HepG2 (cell line): Measurements from ENCODE around the gene KLHL21. TPM values are rescaled to one million over a fixed set of nuclear protein-coding genes. Genes with fewer than 3 reads are reported as not detected.

Experiments
- ETS1 ChIP-seq: sonication (generic); formaldehyde crosslinking; IDR thresholded peaks from 2 replicates; pipeline ENCODE4 v1.4.0; 2020; ENCODE audit warnings: missing genetic modification reagents
- ETV6 ChIP-seq: sonication (generic); formaldehyde crosslinking; conservative IDR thresholded peaks from 2 replicates; pipeline ENCODE4 v1.4.0; 2020; ENCODE audit warnings: missing genetic modification reagents
- FOSL2 ChIP-seq: sonication (generic); formaldehyde crosslinking; IDR thresholded peaks from 2 replicates; pipeline ENCODE4 v1.4.0; 2020; ENCODE audit warnings: missing genetic modification reagents
- GTF3A ChIP-seq: sonication (generic); formaldehyde crosslinking; conservative IDR thresholded peaks from 2 replicates; pipeline ENCODE4 v1.4.0; 2020; ENCODE audit warnings: mild to moderate bottlenecking, missing genetic modification reagents
- HBP1 ChIP-seq: IDR thresholded peaks from 2 replicates; pipeline ENCODE4 v1.6.1; 2016; ENCODE audit warnings: low read depth, control low read depth
- HNRNPL ChIP-seq: fragments of 200-400 bp; formaldehyde crosslinking; IDR thresholded peaks from 2 replicates; pipeline ENCODE4 v1.6.1; 2017; ENCODE audit warnings: mild to moderate bottlenecking, low read depth, low read length
- KDM5B ChIP-seq: sonication (generic); formaldehyde crosslinking; IDR thresholded peaks from 2 replicates; pipeline ENCODE4 v1.4.0; 2020; ENCODE audit warnings: missing genetic modification reagents, mild to moderate bottlenecking, borderline replicate concordance
- NPAS2 ChIP-seq: sonication (generic); formaldehyde crosslinking; IDR thresholded peaks from 2 replicates; pipeline ENCODE4 v1.8.0; 2022; ENCODE audit warnings: mild to moderate bottlenecking, missing genetic modification reagents, borderline replicate concordance
- POLR2A ChIP-seq, 2 experiments: IDR thresholded peaks; 2 replicates each; pipeline ENCODE4 v1.6.1; 2011; ENCODE audit warnings: low read depth in 2 of 2, low read length in 2 of 2, mild to moderate bottlenecking in 1 of 2, moderate library complexity in 1 of 2; ENCODE audit not compliant: insufficient read depth in 1 of 2
- SALL1 ChIP-seq: sonication (generic); formaldehyde crosslinking; IDR thresholded peaks from 2 replicates; pipeline ENCODE4 v1.8.0; 2022; ENCODE audit warnings: mild to moderate bottlenecking, missing genetic modification reagents
- TAF1 ChIP-seq: sonication (generic); formaldehyde crosslinking; IDR thresholded peaks from 2 replicates; pipeline ENCODE4 v1.4.0; 2020; ENCODE audit warnings: missing genetic modification reagents
- TCF7L2 ChIP-seq: IDR thresholded peaks from 2 replicates; pipeline ENCODE4 v1.6.1; 2011; ENCODE audit warnings: mild to moderate bottlenecking, low read depth, low read length, moderate library complexity
- TEF ChIP-seq: sonication (generic); formaldehyde crosslinking; IDR thresholded peaks from 2 replicates; pipeline ENCODE4 v1.5.0; 2020; ENCODE audit warnings: missing genetic modification reagents
- TRAFD1 ChIP-seq: sonication (generic); formaldehyde crosslinking; IDR thresholded peaks from 2 replicates; pipeline ENCODE4 v1.5.1; 2020; ENCODE audit warnings: missing genetic modification reagents, mild to moderate bottlenecking, borderline replicate concordance
- WIZ ChIP-seq: sonication (generic); formaldehyde crosslinking; IDR thresholded peaks from 2 replicates; pipeline ENCODE4 v1.5.1; 2020; ENCODE audit warnings: mild to moderate bottlenecking, missing genetic modification reagents
- YY1 ChIP-seq: IDR thresholded peaks from 2 replicates; pipeline ENCODE4 v1.6.1; 2011; ENCODE audit warnings: low read length, low read depth, moderate library complexity, mild to moderate bottlenecking; ENCODE audit not compliant: insufficient read depth, insufficient replicate concordance
- ZNF33B ChIP-seq: sonication (generic); formaldehyde crosslinking; IDR thresholded peaks from 2 replicates; pipeline ENCODE4 v1.5.1; 2020; ENCODE audit warnings: mild to moderate bottlenecking, missing genetic modification reagents
- ZNF367 ChIP-seq: sonication (generic); formaldehyde crosslinking; IDR thresholded peaks from 2 replicates; pipeline ENCODE4 v1.4.0; 2020; ENCODE audit warnings: missing genetic modification reagents, borderline replicate concordance
- ZNF446 ChIP-seq: sonication (generic); formaldehyde crosslinking; IDR thresholded peaks from 2 replicates; pipeline ENCODE4 v1.5.0; 2020; ENCODE audit warnings: mild to moderate bottlenecking, missing genetic modification reagents
- ZNF512B ChIP-seq: sonication (generic); formaldehyde crosslinking; IDR thresholded peaks from 2 replicates; pipeline ENCODE4 v1.5.1; 2020; ENCODE audit warnings: missing genetic modification reagents, mild to moderate bottlenecking, borderline replicate concordance
- ZNF615 ChIP-seq: sonication (generic); formaldehyde crosslinking; IDR thresholded peaks from 2 replicates; pipeline ENCODE4 v1.5.0; 2020; ENCODE audit warnings: mild to moderate bottlenecking, missing genetic modification reagents, borderline replicate concordance
- ZNF644 ChIP-seq: IDR thresholded peaks from 2 replicates; pipeline ENCODE4 v1.6.1; 2016; ENCODE audit warnings: low read depth
- polyA plus RNA-seq, 8 experiments: library from polyadenylated mRNA; depleted of rRNA in 3 of 8; stranded (reverse) in 7 of 8; unstranded in 1 of 8; fragments of >200 nt; fragmentation: Illumina TruSeq in 4 of 8; extraction: Trizol in 4 of 8; gene quantifications; 2 replicates each; pipeline versions ENCODE4 v1.2.1 to v1.2.3, GENCODE V29; 2011 to 2016; ENCODE audit warnings: low read depth in 4 of 8, missing spikeins in 1 of 8, mixed read lengths in 1 of 8; ENCODE audit not compliant: insufficient read depth in 1 of 8
- total RNA-seq, 5 experiments: library from RNA; depleted of rRNA; stranded (reverse); fragments of >200 nt; fragmentation: Illumina TruSeq; extraction: Trizol; gene quantifications; 2 replicates each; pipeline ENCODE4 v1.2.3, GENCODE V29; 2016; ENCODE audit warnings: low read depth in 1 of 5

Gene KLHL21
- total and polyA plus RNA-seq, 2 of the 13 experiments (the other 11 are each of a cell fraction or from before 2014, with no cell fraction given), result 14.8 to 25.0 TPM

GRCh38 chr1:6601049-6601922, 1.4 kb downstream of the KLHL21 start (continued):
- TF ChIP-seq ZNF512B (CRISPR knock-in tag) (no peak), TRAFD1 (CRISPR knock-in tag) (no peak), ETS1 (no peak), NPAS2 (no peak), KDM5B (CRISPR knock-in tag) (no peak; the same call in 1 of the 2 replicates), YY1 (no peak), HBP1 (no peak), ZNF644 (CRISPR knock-in tag) (no peak), ETV6 (CRISPR knock-in tag) (no peak), ZNF33B (CRISPR knock-in tag) (no peak), GTF3A (CRISPR knock-in tag) (0 out of 2 replicates have a peak, but pooled peaks have one; percentile 39), WIZ (CRISPR knock-in tag) (no peak), HNRNPL (peak; percentile 91), FOSL2 (peak; percentile 81), ZNF446 (CRISPR knock-in tag) (peak; percentile 60; the same call in 1 of the 2 replicates), ZNF367 (CRISPR knock-in tag) (no peak), SALL1 (CRISPR knock-in tag) (no peak), TEF (CRISPR knock-in tag) (no peak), POLR2A (IDR thresholded peaks at IDR 0.05; ENCODE audit: insufficient read depth in 1 of 2, low read depth in 2 of 2, low read length in 2 of 2) (peak in 1 of 2 experiments; percentile 68; a peak in 2 of 4 replicates), TCF7L2 (no peak), TAF1 (CRISPR knock-in tag) (no peak; the same call in 1 of the 2 replicates), ZNF615 (CRISPR knock-in tag) (no peak)
